Measurements from ENCODE around the gene GRK6.

Gene GRK6

DNA sequence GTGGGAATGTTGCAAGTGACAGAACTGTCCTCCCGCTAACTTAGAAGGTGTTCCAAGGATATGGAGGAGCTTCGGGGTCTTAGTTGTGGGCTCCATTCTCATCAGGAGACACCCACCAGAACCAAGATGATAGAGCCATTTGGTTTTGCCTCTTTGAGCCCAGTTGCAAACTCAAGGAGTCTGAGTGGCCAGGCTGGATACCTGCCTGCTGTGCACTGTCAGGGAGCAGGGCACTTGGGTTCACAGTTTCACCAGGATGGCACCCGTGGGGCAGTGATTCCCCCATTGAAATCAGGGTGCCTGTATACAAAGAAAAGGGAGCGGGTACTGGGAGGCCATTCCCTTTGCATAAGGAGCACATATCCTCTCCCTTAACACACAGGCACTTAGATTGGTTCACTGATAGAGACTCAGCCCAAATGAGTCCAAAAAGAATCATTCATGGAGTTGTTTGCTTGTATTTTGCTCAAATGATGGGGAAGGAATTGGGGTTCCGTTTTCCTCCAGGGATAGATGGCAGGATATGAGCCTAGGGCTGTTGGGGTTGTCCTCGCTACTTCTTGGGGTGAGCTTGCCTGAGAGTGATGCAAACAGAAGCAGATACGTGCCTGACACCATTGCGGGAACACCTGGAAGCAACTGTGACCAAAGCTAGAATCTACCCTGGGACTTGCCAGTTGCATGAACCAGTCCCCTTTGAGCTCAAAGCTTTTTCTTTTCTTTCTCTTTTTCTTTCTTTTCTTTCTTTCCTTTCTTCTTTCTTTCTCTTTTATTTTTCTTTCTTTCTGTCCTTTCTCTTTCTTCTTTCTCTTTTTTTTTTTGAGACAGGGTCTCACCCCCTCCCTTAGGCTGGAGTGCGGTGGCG lies 18.8 kb downstream of the GRK6 start:
- Histone ChIP-seq H3K9ac (peak overlapping the region; percentile 89), H3K36me3 (peaks cover 38% of the 10 kb centered on the region), H3K4me2 (peak overlapping the region; percentile 92), H3K9me3 (no peaks in the 10 kb centered on the region), H4K20me1 (peaks cover 29% of the 10 kb centered on the region), H3K4me1 (peaks cover 68% of the 10 kb centered on the region), H3K27ac (peak overlapping the region; percentile 93), H3K4me3 (peak overlapping the region; percentile 81), H3K27me3 (no peaks in the 10 kb centered on the region)
- no peak for TF ChIP-seq Cebpa-rat (IDR thresholded peaks at IDR 0.05)

DNA sequence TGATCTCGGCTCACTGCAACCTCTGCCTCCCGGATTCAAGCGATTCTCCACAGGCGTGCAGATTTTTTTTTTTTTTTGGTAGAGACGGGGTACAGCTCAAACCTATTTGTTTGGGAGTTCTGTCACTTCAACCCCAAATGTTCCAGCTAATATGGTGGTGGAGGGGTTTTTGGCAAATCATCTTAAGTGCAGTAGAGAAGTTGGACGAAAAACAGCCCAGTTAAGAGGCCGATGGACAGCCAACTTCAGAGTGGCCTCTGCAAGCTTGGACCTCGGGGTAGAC lies 19.4 kb downstream of the GRK6 start:
- no peak for TF ChIP-seq Cebpa-rat (IDR thresholded peaks at IDR 0.05)
- H3K27me3 ChIP-seq, result no peaks in the 10 kb centered on the region
- peak overlapping the region; percentile 92 for H3K4me2 ChIP-seq
- H3K4me1 ChIP-seq, result peaks cover 68% of the 10 kb centered on the region
- H3K36me3 ChIP-seq, result peaks cover 38% of the 10 kb centered on the region
- peaks cover 30% of the 10 kb centered on the region for H4K20me1 ChIP-seq
- H3K9ac ChIP-seq, result peak overlapping the region; percentile 89
- no peaks in the 10 kb centered on the region for H3K9me3 ChIP-seq
- peak overlapping the region; percentile 81 for H3K4me3 ChIP-seq
- H3K27ac ChIP-seq, result peak overlapping the region; percentile 93

DNA sequence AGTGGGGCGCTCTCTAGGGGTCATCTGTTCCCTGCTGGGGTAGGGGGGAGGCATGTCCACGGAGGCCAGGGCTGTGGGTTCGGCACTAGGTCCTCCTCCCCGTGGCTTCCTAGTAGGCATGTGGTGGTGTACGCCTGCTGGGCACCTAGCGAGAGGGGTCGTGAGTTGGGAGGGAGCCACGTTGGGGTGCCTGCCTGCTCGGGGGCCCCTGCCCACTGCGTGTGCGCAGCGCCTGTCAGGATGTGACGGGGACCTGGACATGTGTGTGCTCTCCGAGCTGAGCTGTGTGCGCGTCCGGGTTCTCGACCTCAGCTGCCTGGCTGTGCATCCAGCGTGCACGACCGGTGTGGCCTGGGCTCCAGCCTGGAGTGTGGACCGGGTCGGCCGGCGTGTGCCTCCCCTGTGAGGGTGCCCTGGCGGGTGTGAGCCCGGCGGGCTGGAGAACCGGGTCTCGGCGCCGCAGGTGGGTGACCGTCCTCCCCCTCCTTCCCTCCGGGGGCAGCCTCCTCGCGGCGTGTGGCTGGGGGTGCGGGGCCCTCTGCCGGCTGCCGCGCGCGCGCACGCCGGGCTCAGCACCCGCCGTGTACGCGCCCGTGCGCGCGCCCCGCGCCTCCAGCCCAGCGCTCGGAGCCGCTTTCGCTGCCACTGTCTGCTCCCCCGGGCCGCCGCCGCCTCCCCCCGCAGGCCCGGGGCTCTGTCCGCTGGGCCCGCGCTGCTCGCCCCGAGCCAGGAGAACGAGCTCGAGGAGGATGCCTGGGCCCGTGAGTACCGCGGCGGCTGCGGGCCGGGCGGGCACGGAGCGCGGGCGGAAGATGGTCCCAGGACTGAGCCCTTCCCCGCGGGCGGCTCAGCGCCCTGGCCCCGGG lies 20.0 kb downstream of the GRK6 start, which contains the start of gene PRR7:
Gene PRR7 (plus strand): TSS at position 615 of the 866 bp plus-strand sequence. CDS start 8,254 bp downstream, outside the sequence.
- Histone ChIP-seq H3K27ac (peak within 1 kb of the TSS; percentile 93), H3K9ac (peak within 1 kb of the TSS; percentile 89), H3K36me3 (peaks cover 35% of the 10 kb centered on the region), H3K9me3 (no peaks in the 10 kb centered on the region), H4K20me1 (peaks cover 29% of the 10 kb centered on the region), H3K27me3 (no peaks in the 10 kb centered on the region), H3K4me1 (peaks cover 66% of the 10 kb centered on the region), H3K4me2 (peak within 1 kb of the TSS; percentile 92), H3K4me3 (peak within 1 kb of the TSS; percentile 81)
- no peak for TF ChIP-seq Cebpa-rat (IDR thresholded peaks at IDR 0.05)

DNA sequence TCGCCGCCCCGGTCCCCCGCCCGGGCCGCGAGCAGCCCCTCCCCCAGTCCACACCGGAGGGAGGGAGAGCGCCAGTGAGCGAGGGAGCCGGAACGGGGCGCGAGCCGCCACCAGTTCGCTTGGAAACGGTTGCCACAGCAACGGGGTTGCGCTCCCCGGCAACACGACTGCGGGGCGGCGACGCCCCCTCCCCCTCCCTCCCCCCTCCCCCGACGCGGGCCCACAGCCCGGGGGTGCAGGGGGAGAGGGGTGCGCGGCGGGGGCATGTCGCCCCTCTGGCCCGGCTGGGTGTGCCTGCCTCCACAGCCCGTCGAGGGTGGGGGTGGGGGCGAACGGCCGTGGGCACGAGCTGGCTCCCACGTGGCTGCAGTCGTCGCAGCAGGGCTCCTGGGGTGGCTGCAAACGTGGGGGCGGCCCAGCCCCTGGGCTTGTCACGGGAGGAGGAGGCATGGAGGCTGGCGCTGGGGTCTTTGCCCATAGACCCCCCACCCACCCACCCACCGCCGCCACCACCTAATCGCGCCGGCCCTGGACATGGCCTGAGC lies 20.7 kb downstream of the GRK6 start:
- peak overlapping the region; percentile 93 for H3K27ac ChIP-seq
- H3K4me1 ChIP-seq, result peaks cover 71% of the 10 kb centered on the region

DNA sequence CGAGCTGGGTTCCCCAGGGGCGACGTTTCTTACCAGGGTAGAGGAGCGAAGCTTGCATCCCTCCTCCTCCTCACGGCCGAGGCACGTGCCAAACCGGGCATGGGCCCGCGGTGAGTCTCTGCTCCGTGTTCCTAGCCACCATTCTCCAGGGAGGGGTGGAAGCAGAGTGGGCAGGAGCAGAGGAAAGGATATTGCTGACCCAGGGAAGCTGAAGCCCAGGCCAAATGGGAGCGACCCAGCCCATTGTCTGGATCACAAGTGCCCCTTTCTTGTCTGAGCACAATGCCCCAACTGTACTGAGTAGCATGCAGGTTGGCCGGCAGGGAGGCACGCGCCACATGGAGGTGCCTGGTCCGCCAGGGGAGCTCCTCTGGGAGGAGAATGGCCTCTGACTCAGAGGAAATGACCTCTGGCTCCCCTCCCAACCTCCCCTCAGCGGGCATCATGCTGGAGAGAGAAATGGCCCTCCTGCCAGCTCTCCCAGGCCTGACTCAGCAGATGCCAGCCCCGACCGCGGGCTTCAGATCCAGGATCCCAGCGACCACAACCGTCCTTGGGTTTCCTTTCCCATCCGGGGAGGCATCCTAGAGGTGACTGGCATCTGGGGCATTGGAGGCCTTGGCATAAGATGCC lies 21.3 kb downstream of the GRK6 start:
- Histone ChIP-seq H3K27ac (peak overlapping the region; percentile 85), H3K9me3 (no peaks in the 10 kb centered on the region)

More for the DNA sequence above, 20.7 kb downstream of the GRK6 start:
- peak overlapping the region; percentile 89 for H3K9ac ChIP-seq
- H3K9me3 ChIP-seq, result no peaks in the 10 kb centered on the region
- peak overlapping the region; percentile 81 for H3K4me3 ChIP-seq
- no peaks in the 10 kb centered on the region for H3K27me3 ChIP-seq
- peaks cover 34% of the 10 kb centered on the region for H4K20me1 ChIP-seq
- H3K36me3 ChIP-seq, result peaks cover 28% of the 10 kb centered on the region
- peak overlapping the region; percentile 92 for H3K4me2 ChIP-seq
- no peak for TF ChIP-seq Cebpa-rat (IDR thresholded peaks at IDR 0.05)

DNA sequence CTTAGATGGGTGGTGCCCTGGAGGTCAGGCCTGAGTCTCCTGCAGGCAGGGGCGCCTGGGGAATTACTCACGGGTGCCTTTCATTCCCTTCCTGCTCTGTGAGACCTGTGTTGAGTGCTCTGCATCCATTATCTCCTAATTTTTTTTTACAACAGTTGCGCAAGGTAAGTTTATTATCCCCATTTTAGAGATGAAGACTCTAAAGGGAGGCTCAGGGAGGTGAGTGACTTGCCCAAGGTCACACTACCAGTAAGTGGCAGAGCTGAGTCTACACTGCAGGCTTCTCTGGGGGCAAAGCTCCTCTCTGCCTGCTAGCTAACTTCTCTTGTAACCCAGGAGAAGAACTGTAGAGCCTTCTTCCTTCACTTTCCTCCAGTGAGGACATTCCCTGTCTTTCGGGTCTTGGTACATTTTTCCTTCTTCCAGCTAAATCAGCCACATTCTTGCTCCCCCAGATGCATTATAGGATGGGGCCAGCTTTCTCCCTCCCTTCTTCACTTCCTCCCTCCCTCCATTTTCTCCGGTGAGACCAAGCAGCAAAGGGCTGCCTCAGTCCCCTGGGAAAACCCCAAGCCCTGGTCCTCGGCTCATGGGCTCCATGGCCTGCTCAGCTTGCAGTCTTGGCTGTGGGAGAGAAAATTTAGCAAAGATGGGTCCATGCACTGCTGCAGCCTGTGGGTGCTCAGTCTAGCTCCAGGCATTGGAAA lies 21.9 kb downstream of the GRK6 start:
- peak; percentile 52; the same call in 1 of the 2 replicates for TF ChIP-seq Cebpa-rat (IDR thresholded peaks at IDR 0.05)
- Histone ChIP-seq H3K4me3 (peak overlapping the region; percentile 81), H4K20me1 (peaks cover 46% of the 10 kb centered on the region), H3K9me3 (no peaks in the 10 kb centered on the region), H3K9ac (peak overlapping the region; percentile 89), H3K27ac (peak overlapping the region; percentile 85), H3K36me3 (peaks cover 15% of the 10 kb centered on the region), H3K4me2 (peak overlapping the region; percentile 92), H3K27me3 (no peaks in the 10 kb centered on the region), H3K4me1 (peaks cover 83% of the 10 kb centered on the region)

More for the DNA sequence above, 21.3 kb downstream of the GRK6 start:
- no peak for TF ChIP-seq Cebpa-rat (IDR thresholded peaks at IDR 0.05)
- Histone ChIP-seq H3K9ac (peak overlapping the region; percentile 89), H3K36me3 (peaks cover 22% of the 10 kb centered on the region), H4K20me1 (peaks cover 39% of the 10 kb centered on the region), H3K4me2 (peak overlapping the region; percentile 92), H3K4me1 (peaks cover 76% of the 10 kb centered on the region), H3K4me3 (peak overlapping the region; percentile 81), H3K27me3 (no peaks in the 10 kb centered on the region)

DNA sequence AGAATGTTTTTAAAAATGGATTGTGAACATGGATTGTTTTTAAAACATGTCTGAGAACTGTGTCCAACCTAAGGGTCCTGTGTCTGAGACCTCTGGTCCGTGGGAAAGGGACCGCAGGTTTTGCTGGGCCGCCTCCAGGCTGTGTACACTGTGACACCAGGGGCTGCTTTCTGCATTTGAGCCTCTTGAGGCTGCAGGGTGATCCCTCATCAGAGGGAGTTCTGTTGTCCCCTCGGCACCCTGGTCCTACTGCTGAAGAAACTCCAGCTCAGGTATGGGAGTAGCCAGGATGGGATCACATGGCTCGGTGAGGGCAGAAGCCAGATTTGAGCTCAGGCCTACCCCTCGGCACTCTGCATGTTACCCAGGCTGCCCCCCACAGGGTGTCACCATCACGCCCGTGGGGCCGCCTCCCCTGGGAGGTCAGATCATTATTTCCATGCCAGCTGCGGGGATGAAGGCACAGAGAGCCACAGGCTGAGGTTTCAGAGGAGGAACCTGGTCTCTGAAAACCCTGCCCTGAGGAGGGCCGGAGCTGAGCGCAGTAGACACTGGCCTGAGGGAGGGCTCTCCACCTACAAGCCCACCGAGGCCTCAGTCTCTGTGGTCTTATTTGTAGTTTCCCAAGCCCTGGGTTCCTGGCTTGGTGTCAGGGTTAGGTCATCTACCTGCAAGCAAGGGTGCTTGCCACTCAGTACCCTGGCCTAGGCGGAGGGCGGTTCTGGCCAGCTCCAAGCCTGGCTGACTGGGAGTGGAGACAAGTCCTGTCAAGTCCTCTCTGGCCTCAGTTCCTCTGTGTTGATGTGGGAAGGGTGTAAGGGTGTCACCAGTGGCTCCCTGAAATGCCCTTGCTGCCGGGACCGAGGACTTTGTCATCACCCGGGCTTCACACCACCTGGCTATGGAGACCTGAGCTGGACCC lies 22.9 kb downstream of the GRK6 start:
- H3K4me2 ChIP-seq, result peak overlapping the region; percentile 92
- H3K27ac ChIP-seq, result peak overlapping the region; percentile 85
- H3K9ac ChIP-seq, result peak overlapping the region; percentile 89
- peak overlapping the region; percentile 4; the same call in 1 of the 2 replicates for H3K4me3 ChIP-seq
- H4K20me1 ChIP-seq, result peaks cover 49% of the 10 kb centered on the region
- TF ChIP-seq Cebpa-rat (IDR thresholded peaks at IDR 0.05), result no peak
- H3K27me3 ChIP-seq, result no peaks in the 10 kb centered on the region
- peaks cover 85% of the 10 kb centered on the region for H3K4me1 ChIP-seq
- no peaks in the 10 kb centered on the region for H3K9me3 ChIP-seq
- peaks cover 9% of the 10 kb centered on the region; the same call in 1 of the 2 replicates for H3K36me3 ChIP-seq
